ENCODE measurements around the gene DLX2. TPM values are rescaled to one million over a fixed set of nuclear protein-coding genes. Genes with fewer than 3 reads are reported as not detected.
A peak's percentile ranks its signal among the peaks of the same experiment; 100 is the strongest.

DLX2 gene
- total and polyA plus RNA-seq, 2 of the 13 experiments (the other 11 are each of a cell fraction or from before 2014, with no cell fraction given), result 0.07 to 0.15 TPM

GRCh38 chr2:172084645-172085459, 17.8 kb downstream of the DLX2 start (continued):
- 0 out of 2 replicates have a peak, but pooled peaks have one; percentile 25 for TF ChIP-seq CENPBD1 (CRISPR knock-in tag; IDR thresholded peaks at IDR 0.05; ENCODE audit: borderline replicate concordance, low read depth)
- TF ChIP-seq DBP (CRISPR knock-in tag; IDR thresholded peaks at IDR 0.05; ENCODE audit: not compliant biosample characterization), result no peak
- TF ChIP-seq RARG (CRISPR knock-in tag; IDR thresholded peaks at IDR 0.05; ENCODE audit: low read depth), result no peak
- no peak for TF ChIP-seq CSRNP2 (CRISPR knock-in tag; conservative IDR thresholded peaks at IDR 0.05; ENCODE audit: low read depth)
- TF ChIP-seq ZNF777 (CRISPR knock-in tag; IDR thresholded peaks at IDR 0.05), result peak; percentile 83
- TF ChIP-seq ZNF121 (CRISPR knock-in tag; IDR thresholded peaks at IDR 0.05), result peak; percentile 74
- TF ChIP-seq PRMT3 (CRISPR knock-in tag; IDR thresholded peaks at IDR 0.05; ENCODE audit: borderline replicate concordance, low read depth), result no peak
- no peak for TF ChIP-seq KDM1A (CRISPR knock-in tag; IDR thresholded peaks at IDR 0.05)
- TF ChIP-seq FOXO1 (CRISPR knock-in tag; IDR thresholded peaks at IDR 0.05), result no peak
- TF ChIP-seq PREB (CRISPR knock-in tag; IDR thresholded peaks at IDR 0.05), result no peak
- peak; percentile 94 for TF ChIP-seq MYPOP (CRISPR knock-in tag; IDR thresholded peaks at IDR 0.05)
- no peak for TF ChIP-seq TOPORS (CRISPR knock-in tag; IDR thresholded peaks at IDR 0.05)
- TF ChIP-seq SMYD3 (CRISPR knock-in tag; IDR thresholded peaks at IDR 0.05), result no peak
- peak; percentile 54 for TF ChIP-seq BCL6 (CRISPR knock-in tag; IDR thresholded peaks at IDR 0.05)
- no peak for TF ChIP-seq ZNF737 (CRISPR knock-in tag; IDR thresholded peaks at IDR 0.05; ENCODE audit: borderline replicate concordance)
- TF ChIP-seq PBX3 (CRISPR knock-in tag; IDR thresholded peaks at IDR 0.05; ENCODE audit: borderline replicate concordance), result peak; percentile 30; the same call in 1 of the 2 replicates
- TF ChIP-seq HNRNPLL (IDR thresholded peaks at IDR 0.05; ENCODE audit: low read depth, low read length, poor library complexity, severe bottlenecking), result peak; percentile 96
- peak; percentile 43; the same call in 1 of the 2 replicates for TF ChIP-seq ZZZ3 (CRISPR knock-in tag; IDR thresholded peaks at IDR 0.05; ENCODE audit: borderline replicate concordance)
- TF ChIP-seq ASH2L (IDR thresholded peaks at IDR 0.05; ENCODE audit: insufficient read length, low read depth, low read length), result no peak
- TF ChIP-seq REXO4 (CRISPR knock-in tag; IDR thresholded peaks at IDR 0.05; ENCODE audit: borderline replicate concordance), result no peak
- no peak for TF ChIP-seq ZNF251 (CRISPR knock-in tag; IDR thresholded peaks at IDR 0.05)
